H9 (cell line): ENCODE results near the gene KRTAP10-9. TPM values are rescaled to one million over a fixed set of nuclear protein-coding genes. Genes with fewer than 3 reads are reported as not detected.

Experiments
- DNase-seq: peaks from one replicate; pipeline ENCODE4 v3.0.0-alpha.2; 2017
- H2AFZ ChIP-seq: one replicate; pipeline ENCODE4 v1.6.1; 2013; ENCODE audit warnings: mild to moderate bottlenecking, low read length, control low read depth, moderate library complexity
- H2AK5ac ChIP-seq: 2 replicates; pipeline ENCODE4 v1.6.1; 2013; ENCODE audit warnings: low read length, control low read depth, mixed read lengths; ENCODE audit not compliant: insufficient read length
- H2BK120ac ChIP-seq: one replicate; pipeline ENCODE4 v1.6.1; 2013; ENCODE audit warnings: low read depth, mild to moderate bottlenecking, low read length, control low read depth, inconsistent platforms; ENCODE audit not compliant: poor library complexity, severe bottlenecking
- H2BK12ac ChIP-seq: 2 replicates; pipeline ENCODE4 v1.6.1; 2013; ENCODE audit warnings: low read length, control low read depth, mixed read lengths, low read depth; ENCODE audit not compliant: insufficient read length
- H2BK15ac ChIP-seq: 2 replicates; pipeline ENCODE4 v1.6.1; 2013; ENCODE audit warnings: low read depth, low read length, control low read depth
- H2BK20ac ChIP-seq: one replicate; pipeline ENCODE4 v1.6.1; 2013; ENCODE audit warnings: low read depth, mild to moderate bottlenecking, low read length, control low read depth, inconsistent platforms; ENCODE audit not compliant: poor library complexity, severe bottlenecking
- H2BK5ac ChIP-seq: 2 replicates; pipeline ENCODE4 v1.6.1; 2013; ENCODE audit warnings: low read length, control low read depth, mixed read lengths; ENCODE audit not compliant: insufficient read length
- H3K14ac ChIP-seq: 2 replicates; pipeline ENCODE4 v1.6.1; 2013; ENCODE audit warnings: low read length, control low read depth; ENCODE audit not compliant: insufficient read depth
- H3K18ac ChIP-seq: 2 replicates; pipeline ENCODE4 v1.6.1; 2013; ENCODE audit warnings: low read depth, mild to moderate bottlenecking, mixed read lengths, low read length, control low read depth; ENCODE audit not compliant: insufficient read length
- H3K23ac ChIP-seq: 2 replicates; pipeline ENCODE4 v1.6.1; 2013; ENCODE audit warnings: low read length, control low read depth, mixed read lengths, low read depth; ENCODE audit not compliant: insufficient read length
- H3K23me2 ChIP-seq: 2 replicates; pipeline ENCODE4 v1.6.1; 2013; ENCODE audit warnings: low read depth, mild to moderate bottlenecking, mixed read lengths, low read length, control low read depth; ENCODE audit not compliant: insufficient read length, poor library complexity, severe bottlenecking
- H3K27ac ChIP-seq: 2 replicates; pipeline ENCODE4 v1.5.1; 2013; ENCODE audit warnings: low read length, control low read depth, mixed read lengths, low read depth; ENCODE audit not compliant: insufficient read length
- H3K27me3 ChIP-seq: 2 replicates; pipeline ENCODE4 v1.6.1; 2013; ENCODE audit warnings: low read length, control low read depth, inconsistent platforms; ENCODE audit not compliant: insufficient read depth
- H3K4ac ChIP-seq: 2 replicates; pipeline ENCODE4 v1.6.1; 2013; ENCODE audit warnings: low read depth, mild to moderate bottlenecking, control low read depth, inconsistent platforms, low read length, moderate library complexity
- H3K4me1 ChIP-seq: 2 replicates; pipeline ENCODE4 v1.6.1; 2013; ENCODE audit warnings: low read length, control low read depth, inconsistent platforms; ENCODE audit not compliant: insufficient read depth
- H3K4me2 ChIP-seq: 2 replicates; pipeline ENCODE4 v1.6.1; 2013; ENCODE audit warnings: low read length, control low read depth, mixed read lengths; ENCODE audit not compliant: insufficient read length, insufficient read depth
- H3K56ac ChIP-seq: 2 replicates; pipeline ENCODE4 v1.6.1; 2013; ENCODE audit warnings: low read depth, mild to moderate bottlenecking, mixed read lengths, low read length, control low read depth; ENCODE audit not compliant: insufficient read length
- H3K79me1 ChIP-seq: 2 replicates; pipeline ENCODE4 v1.6.1; 2013; ENCODE audit warnings: low read depth, mild to moderate bottlenecking, moderate library complexity, low read length, control low read depth, inconsistent platforms; ENCODE audit not compliant: insufficient read depth, poor library complexity, severe bottlenecking
- H3K79me2 ChIP-seq: 2 replicates; pipeline ENCODE4 v1.6.1; 2013; ENCODE audit warnings: low read length, control low read depth, inconsistent platforms; ENCODE audit not compliant: insufficient read depth
- H3K9ac ChIP-seq: 2 replicates; pipeline ENCODE4 v1.6.1; 2013; ENCODE audit warnings: low read length, control low read depth, mixed read lengths; ENCODE audit not compliant: insufficient read length; ENCODE audit errors: extremely low read depth
- H3K9me3 ChIP-seq: one replicate; pipeline ENCODE4 v1.6.1; 2013; ENCODE audit warnings: low read depth, low read length, inconsistent platforms; ENCODE audit not compliant: control insufficient read depth
- H3T11ph ChIP-seq: one replicate; pipeline ENCODE4 v1.6.1; 2013; ENCODE audit warnings: mild to moderate bottlenecking, low read length, control low read depth, inconsistent platforms
- H4K20me1 ChIP-seq: one replicate; pipeline ENCODE4 v1.6.1; 2013; ENCODE audit not compliant: control insufficient read depth, insufficient read length, insufficient read depth
- H4K5ac ChIP-seq: 2 replicates; pipeline ENCODE4 v1.6.1; 2013; ENCODE audit warnings: low read depth, mild to moderate bottlenecking, mixed read lengths, low read length, control low read depth; ENCODE audit not compliant: insufficient read length
- H4K8ac ChIP-seq: replicated peaks from 2 replicates; pipeline ENCODE4 v1.6.1; 2013; ENCODE audit warnings: low read length, control low read depth, mixed read lengths, low read depth; ENCODE audit not compliant: insufficient read length
- H4K91ac ChIP-seq: 2 replicates; pipeline ENCODE4 v1.6.1; 2013; ENCODE audit warnings: low read depth, mild to moderate bottlenecking, moderate library complexity, mixed read lengths, low read length, control low read depth; ENCODE audit not compliant: insufficient read length
- H3K27ac Mint-ChIP-seq, 3 experiments: 2 replicates in 2 of 3; 3 replicates in 1 of 3; pipeline ENCODE4 v1.8.0; 2020 to 2021; ENCODE audit warnings: mixed read lengths in 3 of 3, mild to moderate bottlenecking in 1 of 3, moderate library complexity in 1 of 3
- H3K27me3 Mint-ChIP-seq: 2 replicates; pipeline ENCODE4 v1.8.0; 2021; ENCODE audit warnings: low read depth, mild to moderate bottlenecking, moderate library complexity, mixed read lengths
- H3K36me3 Mint-ChIP-seq, 3 experiments: 2 replicates in 2 of 3; 3 replicates in 1 of 3; pipeline ENCODE4 v1.8.0; 2020 to 2021; ENCODE audit warnings: low read depth in 3 of 3, mixed read lengths in 3 of 3; ENCODE audit not compliant: insufficient read depth in 1 of 3
- H3K4me1 Mint-ChIP-seq, 2 experiments: 2 replicates each; pipeline ENCODE4 v1.8.0; 2020; ENCODE audit warnings: mixed read lengths in 2 of 2
- H3K4me3 Mint-ChIP-seq, 2 experiments: 2 replicates in 1 of 2; 3 replicates in 1 of 2; pipeline ENCODE4 v1.8.0; 2020 to 2021; ENCODE audit warnings: mild to moderate bottlenecking in 2 of 2, mixed read lengths in 2 of 2, moderate library complexity in 1 of 2
- H3K9me3 Mint-ChIP-seq, 2 experiments: 2 replicates in 1 of 2; 3 replicates in 1 of 2; pipeline ENCODE4 v1.8.0; 2020; ENCODE audit warnings: mild to moderate bottlenecking in 2 of 2, mixed read lengths in 2 of 2, moderate library complexity in 1 of 2
- WGBS: extraction: QIAGEN DNeasy Blood & Tissue Kit; methylation state at CpG from one replicate; pipeline ENCODE4 v1.1.7; 2013; ENCODE audit warnings: missing lambda C conversion rate, low lambda C conversion rate, mixed read lengths; ENCODE audit not compliant: insufficient read length; ENCODE audit errors: extremely low coverage; 5-methylcytosine and 5-hydroxymethylcytosine counted together
- total RNA-seq: library from RNA; stranded (reverse); gene quantifications from 2 replicates; pipeline ENCODE4 v1.2.1, GENCODE V29; 2021
- TF ChIP-seq, protein P1 (sequence below): fragments of 200-600 bp; sonication (generic); conservative IDR thresholded peaks from 3 replicates; pipeline ENCODE4 v1.8.0; 2021; ENCODE audit warnings: antibody characterized with exemption, mild to moderate bottlenecking

KRTAP10-9 gene
- total RNA-seq, 1 experiment from 2014 or later: not detected

DNA sequence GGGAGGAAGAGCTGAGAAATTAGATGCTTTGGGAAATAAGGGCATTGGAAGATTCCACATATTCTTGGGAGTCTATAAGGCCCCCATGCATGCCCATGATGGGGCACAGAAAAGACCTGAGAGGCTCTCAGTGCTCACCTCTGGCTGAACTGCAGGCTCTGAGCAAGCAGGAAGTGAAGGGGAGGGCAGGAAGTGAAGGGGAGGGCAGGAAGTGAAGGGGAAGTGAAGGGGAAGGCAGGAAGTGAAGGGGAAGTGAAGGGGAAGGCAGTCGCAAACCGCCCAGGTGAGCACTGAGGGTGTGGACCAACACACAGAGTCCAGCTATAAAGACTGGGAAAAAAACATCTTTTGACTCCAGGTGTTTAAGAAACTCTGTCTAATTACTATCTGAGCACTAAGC, 3.5 kb downstream of the KRTAP10-9 start:
- no peak overlapping the region for H4K8ac ChIP-seq
- no peak overlapping the region for H4K91ac ChIP-seq
- no peak overlapping the region for H3T11ph ChIP-seq
- no peak overlapping the region for H2BK15ac ChIP-seq
- H3K4me2 ChIP-seq: no peak overlapping the region
- H3K27me3 ChIP-seq: no peaks in the 10 kb centered on the region
- no peaks in the 10 kb centered on the region for H4K20me1 ChIP-seq
- H3K23me2 ChIP-seq: no peaks in the 10 kb centered on the region
- DNase-seq: no peak
- H3K4ac ChIP-seq: no peak overlapping the region
- H3K9me3 ChIP-seq: no peaks in the 10 kb centered on the region
- H3K23ac ChIP-seq: no peak overlapping the region
- no peak overlapping the region for H2AFZ ChIP-seq
- peaks cover 20 to 26% of the 10 kb centered on the region in 2 experiments for H3K9me3 Mint-ChIP-seq
- no peak overlapping the region for H3K27ac ChIP-seq
- peaks cover 7 to 16% (median 11%) of the 10 kb centered on the region in 3 experiments; a peak in 6 of 7 replicates for H3K36me3 Mint-ChIP-seq
- no peak overlapping the region for H3K14ac ChIP-seq
- no peak overlapping the region for H3K56ac ChIP-seq
- TF ChIP-seq, protein P1, sequence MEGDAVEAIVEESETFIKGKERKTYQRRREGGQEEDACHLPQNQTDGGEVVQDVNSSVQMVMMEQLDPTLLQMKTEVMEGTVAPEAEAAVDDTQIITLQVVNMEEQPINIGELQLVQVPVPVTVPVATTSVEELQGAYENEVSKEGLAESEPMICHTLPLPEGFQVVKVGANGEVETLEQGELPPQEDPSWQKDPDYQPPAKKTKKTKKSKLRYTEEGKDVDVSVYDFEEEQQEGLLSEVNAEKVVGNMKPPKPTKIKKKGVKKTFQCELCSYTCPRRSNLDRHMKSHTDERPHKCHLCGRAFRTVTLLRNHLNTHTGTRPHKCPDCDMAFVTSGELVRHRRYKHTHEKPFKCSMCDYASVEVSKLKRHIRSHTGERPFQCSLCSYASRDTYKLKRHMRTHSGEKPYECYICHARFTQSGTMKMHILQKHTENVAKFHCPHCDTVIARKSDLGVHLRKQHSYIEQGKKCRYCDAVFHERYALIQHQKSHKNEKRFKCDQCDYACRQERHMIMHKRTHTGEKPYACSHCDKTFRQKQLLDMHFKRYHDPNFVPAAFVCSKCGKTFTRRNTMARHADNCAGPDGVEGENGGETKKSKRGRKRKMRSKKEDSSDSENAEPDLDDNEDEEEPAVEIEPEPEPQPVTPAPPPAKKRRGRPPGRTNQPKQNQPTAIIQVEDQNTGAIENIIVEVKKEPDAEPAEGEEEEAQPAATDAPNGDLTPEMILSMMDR: no peak
- no peak overlapping the region for H2BK20ac ChIP-seq
- peaks cover 3 to 7% of the 10 kb centered on the region in 2 experiments; a peak in 2 of 4 replicates for H3K4me1 Mint-ChIP-seq
- no peak overlapping the region for H3K27ac Mint-ChIP-seq
- no peak overlapping the region for H2AK5ac ChIP-seq
- no peak overlapping the region for H3K18ac ChIP-seq
- H2BK12ac ChIP-seq: no peak overlapping the region
- no peaks in the 10 kb centered on the region for H3K79me2 ChIP-seq
- H3K4me3 Mint-ChIP-seq: no peak overlapping the region
- no peaks in the 10 kb centered on the region for H3K4me1 ChIP-seq
- H2BK5ac ChIP-seq: no peak overlapping the region
- H2BK120ac ChIP-seq: no peak overlapping the region
- WGBS: no CpG with 5 or more reads among the region's 2 CpGs
- H3K27me3 Mint-ChIP-seq: peaks cover 14% of the 10 kb centered on the region
- H3K9ac ChIP-seq: no peak overlapping the region
- no peaks in the 10 kb centered on the region for H3K79me1 ChIP-seq
- no peak overlapping the region for H4K5ac ChIP-seq
